Activated CD4-positive, CD25-positive, alpha-beta regulatory T cell treated with anti-CD3 and anti-CD28 coated beads, Interleukin-2, amount 50 U/mL, for 24 hours (primary cell): Measurements from ENCODE around the gene STK24.

Experiments used
- ATAC-seq, 2 donors: fragments of 150-1000 bp; cut with Tn5 transposase; one replicate each; pipeline ENCODE4 v1.10.0; 2021; ENCODE audit warnings: mild to moderate bottlenecking in 1 of 2, moderate library complexity in 1 of 2

The STK24 gene

GRCh38 chr13:98529171-98529570, 47.7 kb downstream of the STK24 start:
- no peak for ATAC-seq

GRCh38 chr13:98528663-98529064, 48.2 kb downstream of the STK24 start:
- peak; percentile 83 to 86 for ATAC-seq

- ATAC-seq = no peak
These were observed 49.4 kb downstream of the STK24 start for GRCh38 chr13:98527526-98527925.

GRCh38 chr13:98526182-98526512, 50.8 kb downstream of the STK24 start:
- no peak for ATAC-seq

- no peak for ATAC-seq
These were observed 51.3 kb downstream of the STK24 start for GRCh38 chr13:98525456-98526181.

- ATAC-seq = no peak
These were observed 52.1 kb downstream of the STK24 start for GRCh38 chr13:98524793-98525192.

- no peak for ATAC-seq
These were observed 52.5 kb downstream of the STK24 start for GRCh38 chr13:98524391-98524790.

GRCh38 chr13:98523455-98524102, 53.3 kb downstream of the STK24 start:
- ATAC-seq = no peak

GRCh38 chr13:98522371-98522770, 54.5 kb downstream of the STK24 start:
- ATAC-seq = no peak

GRCh38 chr13:98521461-98522247, 55.3 kb downstream of the STK24 start:
- no peak for ATAC-seq

- ATAC-seq = no peak
These were observed 56.0 kb downstream of the STK24 start for GRCh38 chr13:98520674-98521449.

GRCh38 chr13:98519976-98520375, 56.9 kb downstream of the STK24 start:
- no peak for ATAC-seq

GRCh38 chr13:98517576-98518310, 59.2 kb downstream of the STK24 start:
- peak; percentile 61 to 66 for ATAC-seq

- peak in 1 of 2 donors; percentile 11 for ATAC-seq
These were observed 61.0 kb downstream of the STK24 start for GRCh38 chr13:98515818-98516465.

GRCh38 chr13:98514288-98514687, 62.6 kb downstream of the STK24 start:
- peak; percentile 23 to 27 for ATAC-seq

GRCh38 chr13:98513837-98514236, 63.1 kb downstream of the STK24 start:
- no peak for ATAC-seq

- no peak for ATAC-seq
These were observed 63.9 kb downstream of the STK24 start for GRCh38 chr13:98512774-98513665.

GRCh38 chr13:98511435-98511834, 65.5 kb downstream of the STK24 start:
- ATAC-seq = peak in 1 of 2 donors; percentile 11

- ATAC-seq = no peak
These were observed 66.8 kb downstream of the STK24 start for GRCh38 chr13:98510156-98510509.

GRCh38 chr13:98509271-98510155, 67.4 kb downstream of the STK24 start:
- peak; percentile 77 to 78 for ATAC-seq
